ENCODE results near the gene CDH9.
"Not testable (repeated sequence)": the region's sequence is repeated elsewhere in the genome, so short reads cannot be mapped to it uniquely, and the experiment has no call there.

CDH9 gene

GRCh38 chr5:26948921-26949320 lies 89.5 kb downstream of the CDH9 start:
- DNase-seq: no peak

- DNase-seq: no peak
Measured at GRCh38 chr5:26945901-26946300, 92.5 kb downstream of the CDH9 start.

DNA sequence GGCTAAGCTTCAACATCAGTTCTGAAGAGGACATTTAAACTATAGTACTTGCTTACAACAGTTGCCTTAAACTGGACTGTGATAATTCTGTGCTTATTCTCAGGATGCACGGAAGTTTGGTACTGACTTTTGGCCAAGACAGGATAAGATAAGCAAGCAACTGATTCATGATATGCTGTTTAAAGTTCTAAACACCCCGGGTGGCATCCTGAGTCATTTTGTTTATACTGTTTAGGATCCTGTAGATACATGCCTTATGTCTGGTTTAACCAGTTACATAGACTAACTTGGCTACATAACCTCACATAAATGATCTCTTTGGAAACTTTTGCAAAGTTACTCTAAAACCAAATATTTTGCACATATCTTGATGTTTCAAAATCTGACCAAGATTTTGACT lies 95.9 kb downstream of the CDH9 start:
- DNase-seq: no peak

DNA sequence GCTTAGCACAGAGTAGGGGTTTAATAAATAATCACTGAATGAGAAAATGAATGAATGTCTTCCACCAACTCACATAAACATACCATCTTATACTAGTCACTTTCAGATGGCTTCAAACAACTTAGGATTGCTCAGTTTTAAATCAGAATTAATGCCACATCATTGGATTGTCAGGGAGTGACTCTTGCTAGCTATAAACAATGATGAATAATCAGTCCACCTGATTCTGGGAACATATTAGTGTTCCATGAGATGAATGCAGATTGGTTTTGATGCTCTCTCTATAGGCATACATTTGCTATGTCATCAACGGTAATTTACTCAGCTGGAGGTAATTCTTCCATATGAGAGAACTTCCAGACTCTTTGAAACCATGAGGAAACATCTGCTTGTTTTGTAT lies 97.4 kb downstream of the CDH9 start:
- DNase-seq: no peak

DNA sequence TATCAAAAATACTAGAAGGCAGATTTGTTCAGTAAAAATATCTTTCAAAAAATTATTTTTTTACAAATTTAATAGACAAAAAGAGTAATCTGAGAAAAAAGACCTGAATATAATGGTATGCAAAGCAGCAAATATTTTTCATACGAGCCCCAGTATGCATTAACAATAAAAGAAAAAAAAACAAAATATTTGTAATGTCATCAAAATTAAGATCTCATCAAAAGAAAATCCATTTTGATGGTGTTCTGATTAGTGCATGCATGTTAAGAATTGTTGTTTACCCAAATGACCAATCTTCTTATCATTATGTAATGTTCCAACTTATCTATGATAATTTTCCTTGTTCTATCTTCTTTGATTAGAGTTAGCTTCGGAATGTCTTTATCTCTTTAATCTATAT lies 106.1 kb downstream of the CDH9 start:
- no peak for DNase-seq

GRCh38 chr5:26921439-26921838 lies 116.9 kb downstream of the CDH9 start:
- DNase-seq: no peak

GRCh38 chr5:26903469-26903868 lies 134.9 kb downstream of the CDH9 start:
- DNase-seq: no peak

- no peak for DNase-seq
Measured at GRCh38 chr5:26894719-26895263, 143.6 kb downstream of the CDH9 start.

- DNase-seq: no peak
Measured at GRCh38 chr5:26893078-26893477, 145.3 kb downstream of the CDH9 start.

GRCh38 chr5:26889815-26890214 lies 148.6 kb downstream of the CDH9 start:
- DNase-seq: no peak

GRCh38 chr5:26884481-26884880 lies 153.9 kb downstream of the CDH9 start:
- DNase-seq: no peak

GRCh38 chr5:26883375-26883774 lies 155.0 kb downstream of the CDH9 start:
- DNase-seq: no peak

GRCh38 chr5:26881901-26882300 lies 156.5 kb downstream of the CDH9 start:
- DNase-seq: no peak

DNA sequence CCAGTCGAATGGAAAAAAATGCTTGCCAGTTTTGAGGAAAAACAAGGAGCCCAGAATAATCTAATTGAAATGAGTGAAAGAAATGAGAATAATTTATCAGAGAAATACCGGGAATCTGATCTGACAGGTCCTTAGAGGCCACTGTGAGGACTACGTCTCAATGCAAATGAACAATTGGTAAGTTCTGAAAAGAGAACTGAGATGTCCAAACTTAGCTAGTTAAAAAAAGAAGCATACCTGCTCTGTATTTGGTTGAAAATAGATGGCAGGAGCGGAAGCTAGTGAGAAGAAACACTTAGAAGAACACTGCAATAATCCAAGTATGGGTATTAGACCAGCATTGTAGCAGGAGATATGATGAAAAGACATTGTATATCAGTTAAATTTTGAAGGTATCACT lies 161.2 kb downstream of the CDH9 start:
- DNase-seq: no peak

DNA sequence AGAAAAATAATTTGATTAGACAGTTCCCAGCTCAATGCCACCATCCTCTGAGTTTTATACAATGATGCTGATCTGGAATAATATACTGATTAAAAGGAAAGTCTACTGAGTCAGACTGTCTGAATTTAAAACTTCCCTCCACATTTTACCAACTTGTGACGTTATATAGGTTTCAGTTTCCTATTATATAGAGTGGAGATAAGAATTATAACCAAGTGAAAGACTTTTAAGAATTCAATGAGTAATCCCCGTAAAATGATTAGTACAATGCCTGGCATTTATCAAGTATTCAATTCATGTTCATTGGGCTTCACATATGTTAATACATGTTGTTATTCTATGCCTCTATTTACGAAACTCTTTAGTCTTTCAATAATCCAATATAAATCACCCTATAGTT lies 166.0 kb downstream of the CDH9 start:
- DNase-seq: no peak

- DNase-seq: no peak
Measured at GRCh38 chr5:26869781-26870180, 168.6 kb downstream of the CDH9 start.

DNA sequence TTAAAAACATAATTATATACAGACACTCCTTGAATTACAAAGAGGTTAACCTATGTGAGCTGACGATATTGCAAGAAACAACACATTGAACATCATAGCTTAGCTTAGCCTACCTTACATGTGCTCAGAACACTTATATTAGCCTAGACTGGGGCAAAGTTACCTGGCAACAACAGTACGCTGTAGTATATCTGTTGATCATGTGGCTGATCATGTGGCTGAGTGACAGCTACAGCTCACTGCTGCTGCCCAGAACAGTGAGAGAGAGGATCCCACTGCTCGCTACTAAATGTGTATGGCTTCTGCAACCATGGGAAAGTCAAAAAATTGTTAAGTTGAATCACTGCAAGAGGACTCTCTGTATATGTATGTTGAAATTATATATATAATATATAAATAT lies 169.9 kb downstream of the CDH9 start:
- DNase-seq: no peak

DNA sequence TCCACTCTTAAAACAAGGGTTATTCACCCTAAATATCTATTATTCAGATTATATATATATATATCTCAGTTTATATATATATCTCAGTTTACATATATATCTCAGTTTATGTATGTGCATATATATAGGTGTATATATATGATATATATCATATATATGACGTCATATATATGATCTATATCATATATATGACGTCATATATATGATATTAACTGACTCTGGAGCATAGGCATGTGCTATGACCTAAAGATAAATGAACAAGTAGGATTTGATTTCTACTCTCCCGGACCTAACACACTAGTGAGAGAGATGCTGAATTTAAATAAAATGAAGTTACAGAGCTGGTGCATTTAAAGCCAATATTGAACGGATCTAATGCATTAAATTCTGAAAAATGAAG lies 174.3 kb downstream of the CDH9 start:
- no peak for DNase-seq

- no peak for DNase-seq
Measured at GRCh38 chr5:26856238-26856637, 182.1 kb downstream of the CDH9 start.

DNA sequence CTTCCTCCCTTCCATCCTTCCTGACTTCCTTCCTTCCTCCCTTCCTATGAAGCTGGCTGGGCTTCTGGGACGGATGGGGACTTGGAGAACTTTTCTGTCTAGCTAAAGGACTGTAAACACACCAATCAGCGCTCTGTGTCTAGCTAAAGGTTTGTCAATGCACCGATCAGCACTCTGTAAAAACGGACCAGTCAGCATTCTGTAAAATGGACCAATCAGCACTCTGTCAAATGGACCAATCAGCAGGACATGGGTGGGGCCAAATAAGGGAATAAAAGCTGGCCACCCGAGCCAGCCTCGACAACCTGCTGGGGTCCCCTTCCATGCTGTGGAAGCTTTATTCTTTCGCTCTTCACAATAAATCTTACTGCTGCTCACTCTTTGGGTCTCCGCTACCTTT lies 185.9 kb downstream of the CDH9 start:
- not testable (repeated sequence) for DNase-seq

GRCh38 chr5:26847041-26847736 lies 191.2 kb downstream of the CDH9 start:
- DNase-seq: no peak

DNA sequence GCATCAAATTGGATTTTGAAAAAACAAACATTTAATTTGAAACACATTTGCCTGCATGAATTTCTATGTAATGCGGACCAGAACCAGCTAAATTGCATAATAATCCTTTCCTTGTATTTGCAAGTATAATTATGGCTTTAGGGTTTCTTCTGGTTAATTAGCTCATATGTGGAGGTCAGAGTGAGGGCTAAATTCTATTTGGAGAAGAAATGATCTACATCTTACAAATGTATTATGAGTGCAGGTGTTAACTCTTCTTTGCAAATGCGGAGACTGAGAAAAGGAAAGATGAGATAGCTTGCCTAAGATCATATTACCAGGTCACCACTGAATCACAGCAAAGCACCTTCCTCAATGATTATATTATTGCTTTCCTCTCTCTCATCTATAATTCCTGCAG lies 194.7 kb downstream of the CDH9 start:
- DNase-seq: no peak

DNA sequence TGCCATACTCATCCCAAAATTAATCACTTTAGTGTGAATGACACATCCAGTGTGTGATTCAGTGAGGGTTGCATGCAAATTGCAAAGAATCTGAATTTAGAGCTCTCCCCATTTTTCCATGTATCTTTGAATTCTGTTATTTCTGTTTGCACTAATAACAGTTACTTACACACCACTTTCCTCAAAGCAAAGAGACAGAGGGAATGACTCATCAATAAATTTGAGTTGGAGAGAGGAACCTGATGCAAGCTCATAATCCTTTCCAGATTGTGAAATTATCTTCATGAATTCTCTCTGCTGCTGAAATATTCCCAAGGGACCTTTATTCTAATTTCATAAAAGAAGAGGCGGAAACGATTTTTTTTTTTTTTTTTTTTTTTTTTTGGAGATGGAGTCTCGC lies 204.8 kb downstream of the CDH9 start:
- DNase-seq: no peak
